Measurements from ENCODE around the gene FAM89A. TPM values are rescaled to one million over a fixed set of nuclear protein-coding genes. Genes with fewer than 3 reads are reported as not detected.
"Not testable (repeated sequence)": the region's sequence is repeated elsewhere in the genome, so short reads cannot be mapped to it uniquely, and the experiment has no call there.

Gene FAM89A
- total and polyA plus RNA-seq, 2 of the 8 experiments (the other 6 are each of a cell fraction or from before 2014, with no cell fraction given), result 2.1 to 2.2 TPM

DNA sequence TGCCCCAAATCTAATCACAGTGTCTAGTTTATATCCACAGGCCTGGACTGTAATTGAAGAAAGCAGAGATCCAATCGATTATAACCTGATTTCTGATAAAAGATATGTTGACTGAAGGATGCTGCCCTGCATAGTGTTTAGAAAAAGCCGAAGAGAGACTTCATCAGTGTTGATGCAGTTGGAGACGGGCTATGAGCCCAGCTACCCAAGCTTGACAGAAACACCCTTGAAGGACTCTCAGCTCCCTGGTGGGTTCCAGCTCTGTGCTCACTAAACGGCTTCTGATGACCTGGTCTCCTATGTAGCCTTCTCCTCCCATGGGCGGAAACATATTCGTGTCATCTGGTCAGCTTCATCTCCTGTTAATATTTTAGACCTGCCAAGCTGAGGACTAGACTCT lies 10.2 kb downstream of the FAM89A start (continued):
- TF ChIP-seq, protein P1, sequence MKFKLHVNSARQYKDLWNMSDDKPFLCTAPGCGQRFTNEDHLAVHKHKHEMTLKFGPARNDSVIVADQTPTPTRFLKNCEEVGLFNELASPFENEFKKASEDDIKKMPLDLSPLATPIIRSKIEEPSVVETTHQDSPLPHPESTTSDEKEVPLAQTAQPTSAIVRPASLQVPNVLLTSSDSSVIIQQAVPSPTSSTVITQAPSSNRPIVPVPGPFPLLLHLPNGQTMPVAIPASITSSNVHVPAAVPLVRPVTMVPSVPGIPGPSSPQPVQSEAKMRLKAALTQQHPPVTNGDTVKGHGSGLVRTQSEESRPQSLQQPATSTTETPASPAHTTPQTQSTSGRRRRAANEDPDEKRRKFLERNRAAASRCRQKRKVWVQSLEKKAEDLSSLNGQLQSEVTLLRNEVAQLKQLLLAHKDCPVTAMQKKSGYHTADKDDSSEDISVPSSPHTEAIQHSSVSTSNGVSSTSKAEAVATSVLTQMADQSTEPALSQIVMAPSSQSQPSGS (IDR thresholded peaks at IDR 0.05; ENCODE audit: low read length), result no peak
- TF ChIP-seq KDM4A (IDR thresholded peaks at IDR 0.05; ENCODE audit: low read depth, low read length, severe bottlenecking) (no peak), KDM5A (IDR thresholded peaks at IDR 0.05; ENCODE audit: low read length) (no peak), KDM1A (IDR thresholded peaks at IDR 0.05; ENCODE audit: borderline replicate concordance, low read length) (no peak), PHF8 (conservative IDR thresholded peaks at IDR 0.05; ENCODE audit: low read depth, low read length) (no peak), ZNF274 (IDR thresholded peaks at IDR 0.05; ENCODE audit: borderline replicate concordance, extremely low read depth, low read length) (no peak)

DNA sequence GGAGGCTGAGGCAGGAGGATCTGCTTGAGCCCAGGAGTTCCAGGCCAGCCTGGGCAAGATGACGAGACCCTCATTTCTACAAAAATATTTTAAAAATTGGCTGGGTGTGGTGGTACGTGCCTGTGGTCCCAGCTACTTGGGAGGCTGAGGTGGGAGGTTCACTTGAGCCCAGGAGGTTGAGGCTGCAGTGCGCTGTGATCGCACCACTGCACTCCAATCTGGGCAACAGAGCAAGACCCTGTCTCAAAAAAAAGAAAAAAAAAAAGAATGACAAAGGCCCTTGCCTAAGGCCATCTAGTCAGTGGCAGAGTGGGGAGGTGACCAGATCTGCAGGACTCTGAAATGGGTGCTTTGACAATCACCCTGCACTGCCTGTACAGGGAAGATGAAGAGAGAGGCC lies 10.8 kb downstream of the FAM89A start:
- H3K9me3 ChIP-seq (ENCODE audit: insufficient read depth in 2 of 2, low read depth in 1 of 2, low read length in 1 of 2); H4K8ac ChIP-seq (ENCODE audit: extremely low read depth, insufficient read depth, low read length); H3K4me1 ChIP-seq (replicated peaks in 1 of 4; ENCODE audit: control insufficient read depth in 3 of 4, insufficient read depth in 4 of 4, low read length in 3 of 4); H3K14ac ChIP-seq (ENCODE audit: insufficient read length); H3K4me3 ChIP-seq (ENCODE audit: extremely low read depth in 1 of 4, insufficient read depth in 2 of 4, low read depth in 3 of 4, low read length in 4 of 4); H3K18ac ChIP-seq (ENCODE audit: extremely low read depth, low read length); H3K9ac ChIP-seq (replicated peaks in 1 of 4; ENCODE audit: extremely low read depth in 1 of 4, low read depth in 3 of 4, low read length in 3 of 4); H2BK12ac ChIP-seq (ENCODE audit: low read depth, low read length); H3K4ac ChIP-seq (replicated peaks; ENCODE audit: insufficient read length, low read depth, low read length); H3K23me2 ChIP-seq (ENCODE audit: low read depth, low read length); H2BK15ac ChIP-seq (ENCODE audit: low read length); POLR2A ChIA-PET (ENCODE audit: partially characterized antibody); H3K4me2 ChIP-seq (ENCODE audit: insufficient read depth in 1 of 2, low read depth in 2 of 2, low read length in 2 of 2); H4K91ac ChIP-seq (replicated peaks; ENCODE audit: insufficient read length, low read length); H3K27me3 ChIP-seq (replicated peaks in 1 of 4; ENCODE audit: control insufficient read depth in 3 of 4, extremely low read depth in 1 of 4, insufficient read depth in 3 of 4, low read length in 3 of 4); H3K27ac ChIP-seq (ENCODE audit: low read depth, low read length); H2BK5ac ChIP-seq (ENCODE audit: low read depth, low read length); H3K36me3 ChIP-seq (ENCODE audit: control insufficient read depth in 2 of 4, insufficient read depth in 4 of 4, low read length in 3 of 4); H3K56ac ChIP-seq (replicated peaks; ENCODE audit: insufficient read length, low read depth, low read length); H3K79me1 ChIP-seq (ENCODE audit: low read depth, low read length); H2BK20ac ChIP-seq (ENCODE audit: low read length); H3K79me2 ChIP-seq (ENCODE audit: control insufficient read depth in 1 of 2, insufficient read depth in 2 of 2, low read length in 2 of 2); H3K23ac ChIP-seq (ENCODE audit: insufficient read length); H2AFZ ChIP-seq (ENCODE audit: low read length); DNase-seq (ENCODE audit: low read depth in 1 of 2, low spot score in 2 of 2); H2BK120ac ChIP-seq (replicated peaks; ENCODE audit: low read depth, low read length); H4K20me1 ChIP-seq (replicated peaks in 1 of 2; ENCODE audit: control insufficient read depth in 1 of 2, insufficient read depth in 2 of 2, low read length in 2 of 2); H2AK5ac ChIP-seq (ENCODE audit: low read depth, low read length); FAIRE-seq; H4K5ac ChIP-seq (ENCODE audit: insufficient read length, low read depth, low read length): not testable (repeated sequence)
- 93% methylated on average over 4 of the region's 4 CpGs; no CpG with 5 or more reads in 1 of the 2 experiments for WGBS, 2 experiments (ENCODE audit: extremely low coverage in 1 of 2, insufficient coverage in 1 of 2, insufficient read length in 1 of 2, insufficient replicate concordance in 2 of 2, low coverage in 1 of 2, low lambda C conversion rate in 2 of 2, missing lambda C conversion rate in 1 of 2)
- CTCF ChIA-PET (ENCODE audit: partially characterized antibody), result interaction anchor here (1.2 kb wide), 1 partner anchor 63 kb away, joined by 4 read pairs; no protein-coding TSS in a partner anchor
